ENCODE measurements around the gene SNW1.

DNA sequence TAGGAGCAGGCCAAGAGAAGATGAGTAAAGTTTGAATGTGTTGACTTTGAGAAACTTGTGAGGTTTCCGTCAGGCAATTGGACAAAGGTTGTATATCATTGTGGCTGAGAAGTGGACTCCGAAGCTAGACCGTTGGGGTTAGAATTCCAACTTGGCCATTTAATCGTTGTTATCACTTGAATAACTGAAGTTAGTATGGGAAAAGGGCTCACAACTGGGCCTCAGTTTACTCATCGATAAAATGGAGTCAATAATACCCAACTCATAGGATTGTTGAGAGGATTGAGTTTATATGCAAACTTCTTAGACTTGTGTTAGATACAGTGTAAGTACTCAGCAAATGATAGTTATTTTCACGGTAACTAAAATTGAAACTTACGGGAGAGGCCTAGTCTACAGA, 52.2 kb downstream of the SNW1 start:
- TF ChIP-seq, protein P1, sequence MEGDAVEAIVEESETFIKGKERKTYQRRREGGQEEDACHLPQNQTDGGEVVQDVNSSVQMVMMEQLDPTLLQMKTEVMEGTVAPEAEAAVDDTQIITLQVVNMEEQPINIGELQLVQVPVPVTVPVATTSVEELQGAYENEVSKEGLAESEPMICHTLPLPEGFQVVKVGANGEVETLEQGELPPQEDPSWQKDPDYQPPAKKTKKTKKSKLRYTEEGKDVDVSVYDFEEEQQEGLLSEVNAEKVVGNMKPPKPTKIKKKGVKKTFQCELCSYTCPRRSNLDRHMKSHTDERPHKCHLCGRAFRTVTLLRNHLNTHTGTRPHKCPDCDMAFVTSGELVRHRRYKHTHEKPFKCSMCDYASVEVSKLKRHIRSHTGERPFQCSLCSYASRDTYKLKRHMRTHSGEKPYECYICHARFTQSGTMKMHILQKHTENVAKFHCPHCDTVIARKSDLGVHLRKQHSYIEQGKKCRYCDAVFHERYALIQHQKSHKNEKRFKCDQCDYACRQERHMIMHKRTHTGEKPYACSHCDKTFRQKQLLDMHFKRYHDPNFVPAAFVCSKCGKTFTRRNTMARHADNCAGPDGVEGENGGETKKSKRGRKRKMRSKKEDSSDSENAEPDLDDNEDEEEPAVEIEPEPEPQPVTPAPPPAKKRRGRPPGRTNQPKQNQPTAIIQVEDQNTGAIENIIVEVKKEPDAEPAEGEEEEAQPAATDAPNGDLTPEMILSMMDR (IDR thresholded peaks at IDR 0.05), result no peak
- TF ChIP-seq POLR2A (IDR thresholded peaks at IDR 0.05) (no peak), EP300 (IDR thresholded peaks at IDR 0.05) (no peak)
